Activated naive CD4-positive, alpha-beta T cell treated with anti-CD3 and anti-CD28 coated beads, Interleukin-2, amount 50 U/mL, for 16 hours (primary cell): ENCODE measurements around the gene CDH4.
"Not testable (repeated sequence)": the region's sequence is repeated elsewhere in the genome, so short reads cannot be mapped to it uniquely, and the experiment has no call there.

Source experiments
- DNase-seq: peaks from one replicate; pipeline ENCODE4 v3.0.0-alpha.2; 2020

CDH4 gene

DNA sequence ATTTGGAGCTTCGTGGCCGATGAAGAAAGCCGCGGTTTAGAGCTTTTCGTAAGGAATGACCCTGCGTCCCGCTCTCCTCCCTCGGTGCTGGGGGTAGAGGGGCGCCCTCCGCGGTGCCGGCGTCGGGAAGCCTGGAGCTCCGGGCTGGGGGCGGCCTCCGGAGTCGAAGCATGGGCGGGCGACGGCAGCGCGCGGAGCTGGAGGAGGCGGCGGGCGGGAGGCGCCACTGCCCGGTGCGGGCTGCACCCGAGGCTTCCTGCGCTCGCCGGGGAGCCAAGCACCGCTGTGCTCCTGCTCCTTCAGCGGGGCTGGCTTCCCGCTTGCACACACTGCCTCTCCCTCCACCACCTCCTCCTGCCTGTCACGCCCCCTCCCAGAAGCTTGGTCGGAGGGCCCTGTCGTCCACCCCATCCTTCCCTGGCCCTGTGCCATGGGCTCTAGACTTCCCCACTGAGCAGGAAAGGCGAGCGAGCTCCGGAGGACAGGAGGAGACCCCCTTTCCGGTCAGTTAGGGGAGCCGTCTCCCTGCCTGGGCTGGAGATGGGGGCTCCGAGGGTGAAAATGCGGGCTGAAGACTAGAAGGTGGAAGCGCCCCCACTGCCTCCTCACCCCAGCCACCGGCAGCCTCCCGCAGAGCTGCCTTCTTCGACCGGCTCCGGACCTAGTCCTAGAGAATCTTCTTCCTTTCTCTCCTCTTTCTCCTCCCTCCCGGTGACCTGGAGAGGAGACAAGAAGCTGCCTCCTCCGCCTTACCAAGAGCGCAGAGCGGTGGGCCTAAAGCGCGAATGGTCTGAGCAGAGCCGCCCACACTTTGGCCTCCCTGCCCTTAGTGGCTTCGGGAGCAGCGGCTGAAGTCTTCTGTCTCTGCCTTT lies 1.8 kb downstream of the CDH4 start:
- DNase-seq: no peak

DNA sequence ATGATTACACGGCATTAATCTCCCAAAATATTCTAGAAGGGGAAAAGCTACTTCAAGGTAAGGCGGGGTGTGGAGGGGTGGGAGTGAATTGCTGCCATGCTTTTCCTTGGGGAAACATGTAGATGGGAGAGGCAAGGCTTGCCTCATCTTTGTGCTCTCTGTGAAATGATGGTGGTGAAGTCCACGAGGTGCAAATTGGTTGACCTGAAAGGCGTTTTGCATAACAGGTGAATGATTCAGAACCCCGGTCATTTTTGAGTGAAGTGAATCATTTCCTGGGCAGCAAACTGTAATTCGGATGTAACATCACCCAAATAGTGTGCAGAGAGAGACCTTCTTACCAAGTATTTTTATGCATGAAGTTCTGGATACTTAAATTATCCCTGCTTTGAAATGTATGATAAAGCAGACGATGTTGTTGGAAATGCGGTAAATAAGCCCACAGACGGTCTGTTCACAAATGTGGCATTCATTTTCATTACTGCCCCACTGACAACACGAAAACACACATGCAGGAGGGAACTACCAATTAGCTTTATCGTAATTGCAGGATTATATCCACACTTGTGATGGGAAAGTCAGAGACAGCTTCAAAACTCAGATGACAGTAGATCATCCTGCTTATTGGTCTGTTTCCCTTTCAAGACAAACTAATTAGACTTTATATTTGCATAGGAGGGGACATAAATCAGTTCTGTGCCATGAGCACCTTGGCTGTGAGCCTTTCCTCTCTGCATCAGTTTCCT lies 3.0 kb downstream of the CDH4 start:
- no peak for DNase-seq

DNA sequence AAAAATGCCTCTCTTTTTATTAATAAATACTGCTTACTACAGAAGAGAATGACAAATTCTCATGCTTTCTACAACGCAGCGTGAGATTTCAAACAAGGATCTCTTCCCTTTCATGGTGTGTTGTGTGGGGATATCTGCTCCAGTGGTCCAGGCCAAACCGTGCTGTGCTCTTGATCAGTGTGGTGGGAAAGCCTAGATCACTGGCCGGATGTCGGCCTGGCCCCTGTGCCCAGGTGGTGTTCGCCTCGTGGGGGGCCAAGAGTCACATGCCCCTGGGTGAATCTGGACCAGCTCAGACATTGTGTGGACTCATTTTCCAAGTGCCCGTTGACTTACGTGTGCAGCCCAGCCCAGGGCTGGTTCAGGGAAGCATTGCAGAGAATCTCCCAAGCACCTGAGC lies 4.3 kb downstream of the CDH4 start:
- DNase-seq: no peak

DNA sequence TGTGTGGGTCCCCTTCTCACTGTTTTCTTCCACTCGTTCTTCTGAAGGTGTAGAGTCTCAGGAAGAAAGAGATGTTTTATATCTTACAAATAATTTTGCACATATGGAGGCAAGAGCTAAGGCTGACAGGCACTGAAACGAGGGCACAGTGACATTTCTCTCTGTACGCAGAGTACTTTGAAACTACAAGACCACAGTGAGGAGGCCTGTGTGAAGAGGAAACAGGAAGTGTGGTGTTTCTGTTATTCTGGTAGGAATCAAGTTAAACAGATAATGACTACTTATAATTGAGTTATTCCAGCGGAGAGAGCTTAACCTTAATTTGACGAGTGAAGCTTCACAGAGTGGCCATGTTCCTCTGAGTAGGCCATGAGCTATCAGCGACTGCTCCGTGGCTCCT lies 4.8 kb downstream of the CDH4 start:
- no peak for DNase-seq

DNA sequence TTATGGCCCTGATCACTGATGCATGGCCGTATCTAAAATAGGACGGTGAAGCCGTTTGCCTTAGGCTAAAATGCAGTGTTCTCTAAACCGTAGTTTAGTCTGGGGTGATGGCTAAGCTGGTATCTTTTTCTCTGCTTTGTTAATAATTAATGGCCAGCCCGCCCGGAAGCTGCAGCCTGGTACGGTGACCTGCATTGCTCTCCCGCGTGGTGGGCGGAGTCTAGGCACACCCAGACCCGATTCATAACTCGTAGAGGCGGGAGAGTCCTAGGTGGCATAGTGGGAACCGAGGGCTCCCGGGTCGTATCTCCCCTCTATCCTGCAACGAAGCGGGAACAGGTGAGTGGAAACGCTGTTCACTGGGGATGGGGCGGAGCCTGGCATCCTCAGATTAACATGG lies 5.5 kb downstream of the CDH4 start:
- no peak for DNase-seq

DNA sequence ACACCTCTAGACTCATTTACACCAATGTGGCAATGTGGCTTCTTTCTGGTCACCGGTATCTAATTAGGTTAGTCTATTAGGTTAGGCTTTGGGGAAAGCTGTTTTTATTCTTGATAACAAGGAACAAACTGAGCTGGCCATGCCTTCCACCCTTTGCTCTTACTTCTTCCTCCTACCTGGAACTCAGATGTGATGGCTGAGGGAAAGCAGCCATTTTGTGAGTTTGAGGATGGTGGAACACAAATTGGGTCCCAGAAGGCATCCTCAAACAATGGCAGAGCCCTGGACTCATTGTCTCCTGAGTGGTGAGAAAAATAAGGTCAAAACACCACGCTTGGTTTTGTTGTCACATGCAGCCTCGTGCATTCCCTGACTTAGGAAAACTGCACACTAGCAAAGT lies 7.7 kb downstream of the CDH4 start:
- no peak for DNase-seq

DNA sequence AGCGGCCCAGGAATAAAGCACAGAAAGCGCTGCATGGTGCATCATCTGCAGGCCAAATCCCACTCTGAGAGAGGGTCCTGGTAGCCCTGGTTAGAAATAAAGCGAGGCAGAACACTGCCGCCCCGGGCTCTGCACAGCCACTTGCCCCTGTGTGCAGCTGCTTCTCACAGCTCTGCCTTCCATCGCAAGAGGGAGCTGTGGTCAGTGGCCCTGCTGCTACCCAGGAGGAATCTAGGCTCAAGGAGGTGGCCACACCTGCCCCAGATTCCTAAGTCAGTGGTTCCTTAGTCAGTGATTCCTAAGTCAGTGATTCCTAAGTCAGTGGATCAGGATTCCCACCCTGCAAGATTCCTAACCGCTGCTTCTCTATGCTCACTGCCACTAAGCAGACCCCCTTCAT lies 8.8 kb downstream of the CDH4 start:
- DNase-seq: no peak

DNA sequence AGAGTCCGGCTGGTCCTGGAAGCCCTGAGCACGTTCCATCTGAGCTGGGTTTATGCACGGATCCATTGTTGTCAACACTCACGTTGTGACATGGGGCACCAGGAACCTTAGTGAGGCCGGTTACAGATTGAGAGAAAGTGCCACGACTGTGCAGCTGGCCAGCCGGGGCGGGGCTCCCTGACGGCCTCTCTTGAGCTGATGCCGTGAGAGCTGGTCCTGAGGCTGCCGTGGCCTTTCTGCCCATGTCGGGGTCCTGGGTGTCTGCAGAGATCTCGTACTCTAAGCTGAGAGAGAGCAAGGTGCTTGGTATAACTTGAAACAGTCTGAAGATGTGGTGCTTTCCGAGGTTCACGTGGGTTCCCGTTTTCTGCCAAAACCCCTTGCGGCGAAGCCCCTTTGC lies 10.0 kb downstream of the CDH4 start:
- DNase-seq: no peak

DNA sequence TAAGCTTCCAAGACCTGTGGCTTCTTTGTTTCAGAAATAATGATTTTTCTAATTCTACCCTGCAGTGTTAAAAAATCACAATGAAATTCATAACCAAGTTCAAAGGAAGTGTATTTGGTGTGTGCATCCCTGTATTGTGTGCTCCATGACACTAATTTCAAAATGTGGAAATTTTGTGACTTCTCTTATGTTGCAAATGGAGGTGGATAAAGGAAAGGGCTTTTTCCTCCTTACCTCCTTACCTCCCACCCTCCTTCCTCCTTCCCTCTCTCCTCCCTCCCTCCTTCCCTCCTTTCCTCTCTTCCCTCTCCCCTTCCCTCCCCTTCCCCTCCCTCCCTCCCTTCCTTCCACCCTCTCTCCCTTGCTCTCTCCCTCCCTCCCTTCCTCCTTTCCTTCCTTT lies 10.5 kb downstream of the CDH4 start:
- no peak for DNase-seq

DNA sequence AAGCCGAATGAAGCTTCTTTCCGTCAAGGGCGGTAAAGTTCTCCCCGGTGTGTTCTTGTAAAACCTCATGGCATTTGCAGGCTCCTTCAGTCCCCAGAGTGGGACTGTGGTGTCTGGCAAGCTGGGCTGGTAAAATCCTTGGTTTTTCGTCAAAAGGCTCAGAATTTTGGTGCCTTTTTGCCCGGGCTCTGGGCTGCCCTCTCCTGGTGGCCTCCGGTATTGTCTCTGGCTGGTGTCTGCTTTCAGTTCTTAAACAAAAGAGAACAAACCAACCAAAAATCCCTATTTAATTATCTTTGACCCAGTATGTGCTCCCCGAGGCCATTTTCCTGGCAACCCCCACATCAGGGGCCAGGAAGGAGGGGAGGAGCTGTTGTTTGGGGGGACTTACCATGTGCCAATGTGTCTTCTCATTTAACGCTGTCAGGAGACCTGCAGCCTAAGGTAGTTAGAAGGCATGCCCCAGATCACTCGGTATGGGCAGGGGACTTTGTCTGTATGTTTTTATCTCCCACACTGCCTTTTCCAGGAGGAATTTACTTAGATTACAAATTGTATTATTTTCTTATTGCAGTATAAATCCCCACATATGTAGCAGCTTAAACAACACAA lies 11.1 kb downstream of the CDH4 start:
- peak; percentile 19 for DNase-seq

DNA sequence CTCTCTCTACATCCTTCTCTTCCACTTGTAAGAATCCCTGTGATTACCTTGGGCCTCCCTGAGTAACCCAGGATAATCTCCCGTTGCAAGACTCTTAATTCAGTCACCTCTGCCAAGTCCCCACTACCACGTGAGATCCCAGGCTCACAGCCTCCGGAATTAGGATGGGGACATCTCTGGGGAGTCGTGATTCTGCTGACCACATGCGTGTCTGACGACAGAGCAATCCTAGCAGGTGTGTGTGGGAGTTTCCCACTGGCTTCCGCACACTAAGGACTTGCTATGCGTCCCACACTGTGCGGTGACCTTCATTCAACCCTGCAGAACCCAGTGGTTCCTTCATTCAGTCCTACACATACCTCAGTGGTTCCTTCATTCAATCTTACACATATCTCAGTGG lies 11.9 kb downstream of the CDH4 start:
- DNase-seq: no peak

DNA sequence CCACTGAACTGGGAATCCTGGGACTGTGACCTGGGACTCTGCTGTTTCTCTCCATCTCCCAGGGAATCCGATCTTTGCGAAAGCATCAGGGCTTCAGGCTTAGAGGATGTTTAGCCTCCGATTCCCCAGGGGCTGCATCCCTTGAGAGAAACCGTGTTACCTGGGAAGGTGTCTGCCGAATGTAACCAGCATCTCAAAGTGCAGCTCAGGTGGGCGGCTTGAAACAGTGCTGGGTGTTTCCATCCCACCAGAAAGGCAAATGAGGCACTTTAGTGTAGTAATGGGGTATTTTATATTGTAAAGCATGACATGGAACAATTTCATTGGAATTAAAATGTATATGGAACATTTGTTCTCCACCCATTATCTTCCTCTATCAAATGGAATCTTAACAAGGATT lies 15.2 kb downstream of the CDH4 start:
- no peak for DNase-seq

DNA sequence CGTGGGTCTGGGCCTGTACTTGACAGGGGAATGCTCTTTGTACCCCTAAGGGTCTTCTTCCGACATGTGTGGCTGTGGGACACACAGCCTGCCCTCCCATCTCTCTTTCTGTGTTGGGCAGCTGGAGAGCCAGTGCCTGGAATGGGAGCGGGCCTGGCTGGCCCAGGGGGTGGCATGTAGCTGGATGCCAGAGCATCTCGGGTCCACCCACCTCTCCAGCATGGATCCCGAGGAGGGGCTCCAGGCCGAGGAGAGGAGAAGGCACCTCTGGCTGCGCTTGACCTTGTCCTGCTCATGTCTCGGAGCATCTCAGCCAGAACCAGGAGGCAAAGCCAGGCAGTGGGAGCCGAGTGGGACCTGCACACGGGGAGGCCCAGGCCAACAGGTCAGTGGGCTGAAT lies 16.0 kb downstream of the CDH4 start:
- no peak for DNase-seq

DNA sequence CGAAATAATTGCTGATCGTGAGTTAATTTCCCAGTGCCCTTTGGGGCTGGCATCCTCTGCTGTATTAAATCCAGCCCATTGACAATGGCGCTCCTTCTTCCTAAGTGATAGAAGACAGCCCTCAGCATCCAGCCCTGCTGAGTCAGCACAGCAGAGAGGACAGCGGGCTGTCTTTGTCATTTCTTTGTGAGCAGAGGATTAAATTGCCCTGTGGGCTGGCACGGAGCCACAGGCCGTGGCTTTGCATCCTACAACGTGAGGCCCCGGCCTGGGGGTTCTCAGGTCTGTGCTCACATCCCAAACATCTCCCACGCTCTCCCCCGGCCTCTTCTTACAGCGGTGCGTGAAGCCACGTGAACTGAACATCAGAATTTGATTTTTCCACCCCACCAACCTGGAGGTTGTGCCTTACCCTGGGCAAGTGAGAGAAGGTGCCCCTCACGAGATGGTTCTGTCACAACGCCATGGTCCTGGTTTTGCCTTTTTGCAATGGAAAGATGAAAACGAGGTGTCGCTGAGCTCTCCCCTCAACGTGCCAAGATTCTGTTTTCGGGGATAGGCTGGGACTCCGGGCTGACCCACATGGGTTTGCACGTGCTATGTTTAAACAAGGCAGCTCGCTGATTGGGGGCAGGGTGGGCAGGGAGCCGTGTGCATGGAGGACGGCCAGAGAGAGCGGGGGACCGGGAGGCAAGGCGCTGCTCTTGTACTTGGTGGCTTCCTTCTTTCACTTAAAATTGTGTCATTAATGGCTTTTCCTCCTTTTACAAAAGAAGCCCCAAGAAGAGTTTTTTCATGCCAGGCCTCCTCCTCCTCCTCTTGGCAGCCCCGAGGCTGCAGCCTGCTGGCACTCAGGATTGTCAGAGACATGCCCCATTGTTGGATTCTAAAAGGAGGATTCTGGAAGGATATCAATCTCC lies 19.5 kb downstream of the CDH4 start:
- no peak for DNase-seq

DNA sequence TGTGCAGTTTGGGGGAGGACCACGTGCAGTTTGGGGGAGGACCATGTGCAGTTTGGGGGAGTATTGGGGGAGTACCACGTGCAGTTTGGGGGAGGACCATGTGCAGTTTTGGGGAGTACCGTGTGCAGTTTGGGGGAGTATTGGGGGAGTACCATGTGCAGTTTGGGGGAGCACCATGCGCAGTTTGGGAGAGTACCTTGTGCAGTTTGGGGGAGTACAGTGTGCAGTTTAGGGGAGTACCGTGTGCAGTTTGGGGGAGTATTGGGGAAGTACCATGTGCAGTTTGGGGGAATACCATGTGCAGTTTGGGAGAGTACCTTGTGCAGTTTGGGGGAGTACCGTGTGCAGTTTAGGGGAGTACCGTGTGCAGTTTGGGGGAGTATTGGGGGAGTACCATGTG lies 21.0 kb downstream of the CDH4 start:
- DNase-seq: not testable (repeated sequence)

DNA sequence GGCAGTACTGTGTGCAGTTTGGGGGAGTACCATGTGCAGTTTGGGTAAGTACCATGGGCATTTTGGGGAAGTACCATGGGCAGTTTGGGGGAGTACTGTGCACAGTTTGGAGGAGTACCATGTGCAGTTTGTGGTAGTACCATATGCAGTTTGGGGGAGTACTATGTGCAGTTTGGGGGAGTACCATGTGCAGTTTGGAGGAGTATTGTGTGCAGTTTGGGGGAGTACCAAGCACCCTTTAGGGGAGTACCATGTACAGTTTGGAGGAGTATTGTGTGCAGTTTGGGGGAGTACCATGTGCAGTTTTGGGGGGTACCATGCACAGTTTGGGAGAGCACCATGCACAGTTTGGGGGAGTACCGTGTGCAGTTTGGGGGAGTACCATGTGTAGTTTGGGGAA lies 21.6 kb downstream of the CDH4 start:
- DNase-seq: not testable (repeated sequence)

DNA sequence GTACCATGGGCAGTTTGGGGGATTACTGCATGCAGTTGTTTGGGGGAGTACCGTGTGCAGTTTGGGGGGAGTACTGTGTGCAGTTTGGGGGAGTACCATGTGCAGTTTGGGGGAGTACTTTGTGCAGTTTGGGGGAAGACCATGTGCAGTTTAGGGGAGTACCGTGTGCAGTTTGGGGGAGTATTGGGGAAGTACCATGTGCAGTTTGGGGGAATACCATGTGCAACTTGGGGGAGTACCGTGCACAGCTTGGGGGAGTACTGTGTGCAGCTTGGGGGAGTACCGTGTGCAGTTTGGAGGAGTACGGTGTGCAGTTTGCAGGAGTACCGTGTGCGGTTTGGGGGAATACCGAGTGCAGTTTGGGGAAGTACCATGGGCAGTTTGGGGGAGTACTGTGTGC lies 22.3 kb downstream of the CDH4 start:
- DNase-seq: no peak

DNA sequence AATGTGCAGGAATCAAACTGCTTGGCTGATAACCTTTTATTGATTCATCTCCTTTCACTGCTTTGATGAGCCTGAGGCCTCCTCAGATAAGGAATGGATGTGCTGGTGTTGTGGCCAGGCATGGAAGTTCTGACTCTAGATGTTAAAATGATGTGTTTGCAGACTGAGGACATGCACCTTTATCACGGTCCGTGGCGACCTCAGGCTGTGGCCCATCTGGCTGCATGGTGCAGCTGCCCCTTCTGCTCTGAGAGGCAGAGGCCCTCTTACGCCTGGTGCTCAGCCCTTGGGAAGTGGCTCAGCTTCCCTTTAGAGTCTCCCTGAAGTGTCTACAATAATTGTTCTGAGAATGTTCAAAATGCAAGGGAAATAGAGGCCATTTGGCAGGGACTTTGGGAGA lies 26.2 kb downstream of the CDH4 start:
- no peak for DNase-seq

DNA sequence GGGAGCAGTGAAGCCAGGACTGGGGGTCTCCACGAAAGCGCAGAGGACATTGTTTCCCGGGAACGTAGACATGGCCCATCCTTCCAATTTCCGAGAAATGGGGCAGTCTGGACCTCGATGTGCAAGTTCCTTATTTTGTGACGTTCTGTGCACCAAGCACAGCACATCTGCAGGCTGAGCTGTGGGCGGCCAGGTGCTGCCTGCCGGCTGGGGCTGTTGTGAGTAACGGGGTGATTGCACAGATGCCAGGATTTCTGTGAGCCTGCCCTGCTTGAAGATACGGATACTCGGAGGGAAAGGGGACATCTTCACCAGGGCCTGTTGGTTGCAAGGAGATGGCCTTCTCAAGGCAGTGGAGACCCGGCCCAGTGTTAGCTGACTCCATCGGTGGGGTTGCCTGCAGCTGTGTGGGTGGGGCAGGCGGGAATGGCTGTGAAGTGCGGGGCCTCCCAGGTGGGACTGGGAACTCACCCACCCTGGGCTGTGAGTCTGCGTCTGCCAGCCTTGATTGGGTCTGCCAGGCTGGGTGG lies 27.6 kb downstream of the CDH4 start:
- no peak for DNase-seq

DNA sequence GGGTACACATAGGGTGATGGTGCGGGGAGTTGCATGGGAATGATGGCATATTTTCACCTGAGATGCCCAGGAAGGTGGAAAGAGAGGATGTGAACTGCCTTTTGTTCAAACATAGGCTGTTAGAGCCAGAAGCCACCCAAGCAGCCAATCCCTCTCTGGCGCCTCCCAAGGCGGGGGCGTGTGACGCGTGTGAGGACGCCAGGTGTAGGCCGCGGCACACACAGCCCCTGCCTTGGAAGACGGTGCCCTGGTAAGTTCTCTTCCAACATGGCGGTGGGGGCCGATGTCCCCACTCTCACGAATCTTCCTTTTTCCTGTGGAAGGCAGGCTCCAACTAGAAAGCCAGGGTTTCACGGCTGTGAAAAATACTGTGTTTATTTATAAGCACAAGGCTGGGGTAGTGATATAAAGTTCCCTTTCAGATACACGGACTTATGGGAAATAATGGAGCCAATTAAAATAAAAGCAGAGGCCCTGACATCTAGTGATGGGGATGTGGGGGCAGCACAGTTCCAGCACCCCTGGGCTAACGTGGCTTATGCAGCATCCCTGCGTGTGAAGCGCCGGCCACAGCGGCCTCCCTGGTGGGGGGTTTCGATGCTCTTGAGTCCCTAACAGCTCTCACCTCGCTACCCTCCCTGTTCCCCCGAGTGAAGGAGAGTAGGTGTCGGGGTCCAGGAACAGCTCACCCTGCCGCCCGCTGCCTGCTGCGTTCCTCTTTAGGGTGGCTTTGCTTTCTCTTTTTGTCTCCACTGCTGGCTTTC lies 28.3 kb downstream of the CDH4 start:
- no peak for DNase-seq

DNA sequence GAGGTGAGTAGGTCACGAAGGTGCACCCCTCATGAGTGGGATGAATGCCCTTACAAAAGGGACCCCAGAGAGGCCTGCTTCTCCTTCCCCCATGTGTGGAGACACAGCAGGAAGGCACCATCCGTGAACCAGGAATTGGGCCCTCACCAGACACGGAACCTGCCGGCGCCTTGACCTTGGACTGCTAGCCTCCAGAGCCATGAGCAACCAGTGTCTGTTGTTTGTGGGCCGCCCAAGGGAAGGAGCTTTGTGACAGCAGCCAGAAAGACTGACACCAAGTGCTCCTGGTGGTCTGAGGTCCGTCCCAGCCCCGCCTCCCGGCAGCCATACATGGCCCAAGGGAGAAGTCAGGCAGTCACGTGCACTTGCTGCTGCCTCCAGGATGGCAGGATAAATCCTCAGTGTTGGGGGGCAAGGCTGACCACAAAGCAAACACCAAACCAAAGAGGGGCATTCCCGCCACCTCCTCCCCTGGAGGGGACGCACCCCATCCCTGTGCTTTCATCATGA lies 29.3 kb downstream of the CDH4 start:
- no peak for DNase-seq

DNA sequence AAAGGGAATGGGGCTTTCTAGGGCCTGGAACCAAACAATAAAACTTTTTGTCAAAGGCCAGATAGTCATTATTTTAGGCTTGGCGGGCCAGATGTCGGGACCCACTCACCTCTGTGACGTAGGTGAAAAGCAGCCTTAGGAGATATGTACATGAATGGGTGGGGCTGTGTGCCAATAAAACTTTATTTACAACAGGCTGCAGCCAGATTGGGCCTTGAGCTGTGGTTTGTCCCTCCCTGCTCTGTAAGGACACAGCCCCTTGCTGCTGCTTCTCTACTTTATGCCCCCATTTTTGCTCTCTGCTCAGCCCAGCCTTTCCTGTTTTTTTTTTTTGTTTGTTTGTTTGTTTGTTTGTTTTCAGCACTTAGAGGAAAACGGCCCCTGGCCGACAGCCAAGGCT lies 32.7 kb downstream of the CDH4 start:
- no peak for DNase-seq
